Sigmoid colon (tissue), 7 donors: Measurements from ENCODE around the gene SHROOM4. TPM values are rescaled to one million over a fixed set of nuclear protein-coding genes. Genes with fewer than 3 reads are reported as not detected.

ENCODE experiments used
- DNase-seq: peaks from one replicate; pipeline ENCODE4 v3.0.0-alpha.2; 2019
- H3K27ac ChIP-seq, 4 donors: fragments of 200-600 bp; sonication (generic); one replicate each; pipeline ENCODE4 v1.5.1; 2016 to 2019; ENCODE audit warnings: mild to moderate bottlenecking in 1 of 4
- H3K27me3 ChIP-seq, 3 donors: fragments of 200-600 bp; sonication (generic); one replicate each; pipeline ENCODE4 v1.5.1; 2019; ENCODE audit warnings: mild to moderate bottlenecking in 1 of 3
- H3K36me3 ChIP-seq, 4 donors: fragments of 200-600 bp; sonication (generic); one replicate each; pipeline ENCODE4 v1.5.1; 2016 to 2019
- H3K4me1 ChIP-seq, 4 donors: fragments of 200-600 bp; sonication (generic); one replicate each; pipeline ENCODE4 v1.5.1; 2017 to 2019
- H3K4me3 ChIP-seq, 4 donors: fragments of 200-600 bp; sonication (generic); one replicate each; pipeline ENCODE4 v1.5.1; 2017 to 2019; ENCODE audit warnings: mild to moderate bottlenecking in 2 of 4, moderate library complexity in 1 of 4
- H3K9me3 ChIP-seq, 4 donors: fragments of 200-600 bp in 3 of 4; sonication (generic) in 3 of 4; one replicate each; pipeline versions ENCODE4 v1.5.1 to v1.6.1; 2013 to 2019
- CTCF ChIP-seq, 4 experiments: fragments of 450-650 bp in 3 of 4; fragments of 200-600 bp in 1 of 4; IDR thresholded peaks; one replicate each; pipeline ENCODE4 v1.5.1; 2016 to 2019; ENCODE audit warnings: antibody characterized with exemption in 4 of 4, mild to moderate bottlenecking in 3 of 4, moderate library complexity in 2 of 4
- EP300 ChIP-seq, 4 donors: sonication (generic); formaldehyde crosslinking; IDR thresholded peaks; one replicate each; pipeline ENCODE4 v1.6.1; 2017; ENCODE audit warnings: antibody characterized with exemption in 4 of 4
- POLR2A ChIP-seq, 2 donors: fragments of 450-650 bp; IDR thresholded peaks; one replicate each; pipeline ENCODE4 v1.6.1; 2016; ENCODE audit warnings: antibody characterized with exemption in 2 of 2, mild to moderate bottlenecking in 2 of 2, moderate library complexity in 2 of 2
- POLR2AphosphoS5 ChIP-seq, 4 donors: sonication (generic); formaldehyde crosslinking; IDR thresholded peaks; one replicate each; pipeline ENCODE4 v1.6.1; 2017; ENCODE audit warnings: antibody characterized with exemption in 4 of 4
- WGBS, 2 donors: extraction: QIAGEN DNeasy Blood & Tissue Kit; methylation state at CpG; one replicate each; pipeline ENCODE4 v1.1.7; 2013; 5-methylcytosine and 5-hydroxymethylcytosine counted together
- intact Hi-C: fragments of 100-400 bp; cut with DNase I; formaldehyde crosslinking; loops from one replicate; pipeline ENCODE4 v1.15.1; 2023
- polyA plus RNA-seq, 3 donors: library from polyadenylated mRNA; stranded (reverse); fragments of 200-250 nt; gene quantifications; one replicate each; pipeline ENCODE4 v1.2.3, GENCODE V29; 2013
- total RNA-seq, 4 donors: library from RNA; depleted of rRNA; stranded (reverse); fragments of >200 nt; gene quantifications; one replicate each; pipeline ENCODE4 v1.1.0, GENCODE V29; 2016
- donor health status: healthy with polysubstance abuse.
- donor health status: Bipolar disorder and iron deficiency.
- donor health status: healthy.

The SHROOM4 gene
- total and polyA plus RNA-seq, 7 donors = 0.46 to 6.1 (median 3.3) TPM; not detected in 1

- H3K4me1 ChIP-seq = no peaks in the 10 kb centered on the region
- DNase-seq = no peak
- H3K27ac ChIP-seq = no peak overlapping the region
- H3K27me3 ChIP-seq = no peaks in the 10 kb centered on the region
- H3K36me3 ChIP-seq = no peaks in the 10 kb centered on the region
- H3K9me3 ChIP-seq = no peaks in the 10 kb centered on the region
- no peak overlapping the region for H3K4me3 ChIP-seq
- TF ChIP-seq POLR2AphosphoS5 (IDR thresholded peaks at IDR 0.05) (no peak), CTCF (IDR thresholded peaks at IDR 0.05) (no peak), POLR2A (IDR thresholded peaks at IDR 0.05) (no peak), EP300 (IDR thresholded peaks at IDR 0.05) (no peak)
- intact Hi-C loops = no loop called here
Measured at GRCh38 chrX:50617183-50617582, 196.8 kb downstream of the SHROOM4 start.

GRCh38 chrX:50615570-50616158 is 198.3 kb downstream of the SHROOM4 start:
- H3K4me3 ChIP-seq = no peak overlapping the region
- no peaks in the 10 kb centered on the region for H3K27me3 ChIP-seq
- 84 to 85% methylated on average over 8 of the region's 8 CpGs for WGBS, 2 donors
- DNase-seq = no peak
- TF ChIP-seq CTCF (IDR thresholded peaks at IDR 0.05) = no peak
- no peak for TF ChIP-seq EP300 (IDR thresholded peaks at IDR 0.05)
- TF ChIP-seq POLR2AphosphoS5 (IDR thresholded peaks at IDR 0.05) = no peak
- TF ChIP-seq POLR2A (IDR thresholded peaks at IDR 0.05) = no peak
- no peak overlapping the region for H3K27ac ChIP-seq
- H3K4me1 ChIP-seq = no peaks in the 10 kb centered on the region
- no peaks in the 10 kb centered on the region for H3K36me3 ChIP-seq
- intact Hi-C loops = no loop called here
- no peaks in the 10 kb centered on the region for H3K9me3 ChIP-seq

- Histone ChIP-seq H3K27me3 (no peaks in the 10 kb centered on the region), H3K27ac (no peak overlapping the region), H3K4me1 (no peaks in the 10 kb centered on the region), H3K9me3 (no peaks in the 10 kb centered on the region), H3K4me3 (no peak overlapping the region), H3K36me3 (no peaks in the 10 kb centered on the region)
- DNase-seq = no peak
- 84 to 91% methylated on average over 1 of the region's 1 CpG for WGBS, 2 donors
- intact Hi-C loops = no loop called here
- TF ChIP-seq POLR2A (IDR thresholded peaks at IDR 0.05) = no peak
- TF ChIP-seq POLR2AphosphoS5 (IDR thresholded peaks at IDR 0.05) = no peak
- no peak for TF ChIP-seq EP300 (IDR thresholded peaks at IDR 0.05)
- TF ChIP-seq CTCF (IDR thresholded peaks at IDR 0.05) = no peak
Measured at GRCh38 chrX:50614460-50614859, 199.5 kb downstream of the SHROOM4 start.

GRCh38 chrX:50613846-50614245 is 200.1 kb downstream of the SHROOM4 start:
- no peaks in the 10 kb centered on the region for H3K36me3 ChIP-seq
- TF ChIP-seq EP300 (IDR thresholded peaks at IDR 0.05) = no peak
- TF ChIP-seq POLR2AphosphoS5 (IDR thresholded peaks at IDR 0.05) = no peak
- TF ChIP-seq CTCF (IDR thresholded peaks at IDR 0.05) = no peak
- TF ChIP-seq POLR2A (IDR thresholded peaks at IDR 0.05) = no peak
- intact Hi-C loops = no loop called here
- 74 to 77% methylated on average over 2 of the region's 2 CpGs for WGBS, 2 donors
- DNase-seq = no peak
- no peak overlapping the region for H3K27ac ChIP-seq
- H3K9me3 ChIP-seq = no peaks in the 10 kb centered on the region
- no peaks in the 10 kb centered on the region for H3K4me1 ChIP-seq
- no peaks in the 10 kb centered on the region for H3K27me3 ChIP-seq
- no peak overlapping the region for H3K4me3 ChIP-seq

GRCh38 chrX:50609796-50610195 is 204.2 kb downstream of the SHROOM4 start:
- Histone ChIP-seq H3K36me3 (no peaks in the 10 kb centered on the region), H3K4me1 (no peaks in the 10 kb centered on the region), H3K4me3 (no peak overlapping the region), H3K9me3 (no peaks in the 10 kb centered on the region), H3K27ac (no peak overlapping the region), H3K27me3 (no peaks in the 10 kb centered on the region)
- DNase-seq = no peak
- intact Hi-C loops = no loop called here
- TF ChIP-seq POLR2AphosphoS5 (IDR thresholded peaks at IDR 0.05) (no peak), CTCF (IDR thresholded peaks at IDR 0.05) (no peak), POLR2A (IDR thresholded peaks at IDR 0.05) (no peak)
